Osteocyte (in vitro differentiated cells): Measurements from ENCODE around the gene RELT. TPM values are rescaled to one million over a fixed set of nuclear protein-coding genes. Genes with fewer than 3 reads are reported as not detected.

Experiments
- DNase-seq: peaks from one replicate; pipeline ENCODE4 v3.0.0; 2021; ENCODE audit warnings: mixed read lengths; ENCODE audit not compliant: unreplicated experiment; ENCODE audit errors: extremely low spot score
- H3K27ac Mint-ChIP-seq: one replicate; pipeline ENCODE4 v1.8.0; 2021; ENCODE audit warnings: mild to moderate bottlenecking, mixed read lengths; ENCODE audit not compliant: unreplicated experiment
- H3K27me3 Mint-ChIP-seq: one replicate; pipeline ENCODE4 v1.8.0; 2021; ENCODE audit warnings: mixed read lengths; ENCODE audit not compliant: unreplicated experiment
- H3K36me3 Mint-ChIP-seq: one replicate; pipeline ENCODE4 v1.8.0; 2021; ENCODE audit warnings: mixed read lengths; ENCODE audit not compliant: unreplicated experiment
- H3K4me1 Mint-ChIP-seq: one replicate; pipeline ENCODE4 v1.8.0; 2021; ENCODE audit warnings: mixed read lengths; ENCODE audit not compliant: unreplicated experiment
- H3K4me3 Mint-ChIP-seq: one replicate; pipeline ENCODE4 v1.8.0; 2021; ENCODE audit warnings: mild to moderate bottlenecking, moderate library complexity, mixed read lengths; ENCODE audit not compliant: unreplicated experiment
- H3K9me3 Mint-ChIP-seq: one replicate; pipeline ENCODE4 v1.8.0; 2021; ENCODE audit warnings: mixed read lengths; ENCODE audit not compliant: unreplicated experiment
- CTCF ChIP-seq: fragments of 200-600 bp; sonication (generic); IDR thresholded peaks from 2 replicates; pipeline ENCODE4 v1.5.0; 2021; ENCODE audit warnings: antibody characterized with exemption, mild to moderate bottlenecking, moderate library complexity
- total RNA-seq: library from RNA; stranded (reverse); gene quantifications from 2 replicates; pipeline ENCODE4 v1.2.1, GENCODE V29; 2021

RELT gene
- total RNA-seq, 1 donor from 2014 or later: 3.3 TPM

DNA sequence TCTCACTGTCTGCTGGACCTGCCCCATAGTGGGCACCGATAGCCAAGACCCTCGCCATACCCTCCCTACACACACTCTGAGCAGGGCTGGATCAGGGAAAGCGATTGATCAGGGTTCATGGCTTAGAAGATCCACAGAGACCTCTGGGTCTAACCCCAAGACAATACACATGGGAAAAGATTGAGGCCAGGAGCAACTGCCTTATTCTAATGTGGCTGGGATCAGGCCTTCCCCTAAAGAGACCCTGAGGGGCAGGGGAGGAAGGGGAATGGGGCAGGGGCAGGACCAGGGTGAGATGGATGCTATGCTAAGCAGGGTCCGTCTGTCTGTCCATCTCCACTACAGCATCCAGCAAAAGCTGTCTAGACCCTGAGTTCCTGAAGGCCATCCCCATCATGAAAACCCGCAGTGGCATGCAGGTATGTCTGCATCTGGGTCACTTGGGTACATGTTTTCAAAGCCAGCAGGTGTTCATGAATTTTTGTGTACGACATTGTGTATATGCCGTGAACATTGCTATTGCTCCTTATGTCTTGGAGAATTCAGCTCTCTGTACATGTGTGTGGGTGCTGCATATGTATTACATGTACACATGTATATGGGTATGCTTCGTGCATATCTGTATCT is 15.3 kb upstream of the RELT start:
- no peak overlapping the region for H3K27ac Mint-ChIP-seq
- H3K9me3 Mint-ChIP-seq: no peaks in the 10 kb centered on the region
- DNase-seq: no peak
- no peaks in the 10 kb centered on the region for H3K4me1 Mint-ChIP-seq
- H3K4me3 Mint-ChIP-seq: no peak overlapping the region
- peaks cover 26% of the 10 kb centered on the region for H3K36me3 Mint-ChIP-seq
- no peaks in the 10 kb centered on the region for H3K27me3 Mint-ChIP-seq
- no peak for TF ChIP-seq CTCF

DNA sequence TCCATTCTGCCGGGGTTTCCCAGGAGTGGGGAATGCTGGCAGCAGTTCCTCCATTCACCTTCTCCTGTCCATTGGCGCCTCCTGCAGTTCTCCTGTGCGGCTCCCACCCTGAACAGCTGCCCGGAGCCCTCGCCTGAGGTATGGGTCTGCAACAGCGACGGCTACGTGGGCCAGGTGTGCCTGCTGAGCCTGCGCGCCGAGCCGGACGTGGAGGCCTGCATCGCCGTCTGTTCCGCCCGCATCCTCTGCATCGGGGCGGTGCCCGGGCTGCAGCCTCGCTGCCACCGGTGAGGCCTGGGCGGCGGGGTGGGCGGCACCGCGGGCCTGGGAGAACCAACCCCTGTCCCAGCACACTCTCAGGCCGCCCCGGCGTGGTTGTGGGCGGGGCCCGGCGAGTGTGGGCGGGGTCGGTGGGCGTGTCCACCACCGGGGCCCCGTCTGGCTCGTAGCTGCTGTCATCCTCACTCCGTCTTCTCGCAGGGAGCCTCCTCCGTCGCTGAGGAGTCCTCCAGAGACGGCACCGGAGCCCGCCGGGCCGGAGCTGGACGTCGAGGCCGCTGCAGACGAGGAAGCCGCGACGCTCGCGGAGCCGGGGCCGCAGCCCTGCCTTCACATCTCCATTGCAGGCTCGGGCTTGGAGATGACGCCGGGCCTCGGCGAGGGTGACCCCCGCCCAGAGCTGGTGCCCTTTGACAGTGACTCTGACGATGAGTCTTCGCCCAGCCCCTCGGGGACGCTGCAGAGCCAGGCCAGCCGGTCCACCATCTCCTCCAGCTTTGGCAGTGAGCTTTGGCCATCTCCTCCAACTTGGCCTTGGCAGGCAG is 14.0 kb upstream of the RELT start:
- TF ChIP-seq CTCF: no peak
- Mint-ChIP-seq H3K27ac (no peak overlapping the region), H3K4me1 (no peaks in the 10 kb centered on the region), H3K27me3 (no peaks in the 10 kb centered on the region), H3K36me3 (peaks cover 29% of the 10 kb centered on the region), H3K4me3 (no peak overlapping the region), H3K9me3 (no peaks in the 10 kb centered on the region)
- no peak for DNase-seq

- peaks cover 27% of the 10 kb centered on the region for H3K36me3 Mint-ChIP-seq
- no peaks in the 10 kb centered on the region for H3K9me3 Mint-ChIP-seq
- H3K4me3 Mint-ChIP-seq: no peak overlapping the region
- H3K4me1 Mint-ChIP-seq: no peaks in the 10 kb centered on the region
- H3K27me3 Mint-ChIP-seq: no peaks in the 10 kb centered on the region
- DNase-seq: no peak
- TF ChIP-seq CTCF: no peak
- H3K27ac Mint-ChIP-seq: no peak overlapping the region
Measured at GRCh38 chr11:73363147-73363546, 13.1 kb upstream of the RELT start.

GRCh38 chr11:73365352-73366264 is 10.6 kb upstream of the RELT start:
- Mint-ChIP-seq H3K36me3 (peaks cover 27% of the 10 kb centered on the region), H3K27me3 (no peaks in the 10 kb centered on the region), H3K27ac (no peak overlapping the region), H3K9me3 (no peaks in the 10 kb centered on the region), H3K4me3 (no peak overlapping the region), H3K4me1 (no peaks in the 10 kb centered on the region)
- TF ChIP-seq CTCF: no peak
- DNase-seq: no peak
